ENCODE data around the gene SPATA1.
"Not testable (repeated sequence)": the region's sequence is repeated elsewhere in the genome, so short reads cannot be mapped to it uniquely, and the experiment has no call there.

The SPATA1 gene, protein sequence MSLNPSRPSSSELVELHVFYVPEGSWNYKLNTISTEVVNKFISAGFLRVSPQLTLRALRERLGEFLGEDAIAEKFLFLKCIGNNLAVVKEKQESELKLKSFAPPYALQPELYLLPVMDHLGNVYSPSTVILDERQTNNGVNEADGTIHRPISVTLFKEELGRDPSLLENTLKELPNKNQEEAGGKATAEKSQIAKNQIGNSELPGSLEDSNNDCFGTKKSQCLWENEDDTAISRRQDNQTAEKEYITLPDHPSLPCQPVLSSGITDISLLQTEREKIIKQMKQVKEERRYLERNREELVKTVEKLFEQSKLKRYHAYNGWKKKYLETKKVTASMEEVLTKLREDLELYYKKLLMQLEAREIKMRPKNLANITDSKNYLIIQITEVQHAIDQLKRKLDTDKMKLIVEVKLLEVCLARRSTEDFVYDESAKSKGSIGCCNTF

GRCh38 chr1:84506002-84506728 lies at the start of gene SPATA1, which contains the start of gene GNG5:
TSS of gene SPATA1 (plus strand) at chr1:84506386. CDS start at chr1:84516360, 9,974 bp downstream.
TSS of gene GNG5 (minus strand) at chr1:84506581. CDS start at chr1:84506091, 490 bp downstream.
- peak; percentile 92 for DNase-seq

GRCh38 chr1:84462118-84462517 lies 44.1 kb upstream of the SPATA1 start:
- DNase-seq, result no peak

GRCh38 chr1:84467298-84467697 lies 38.9 kb upstream of the SPATA1 start:
- DNase-seq, result no peak

GRCh38 chr1:84476225-84476624 lies 30.0 kb upstream of the SPATA1 start:
- DNase-seq, result no peak

- peak; percentile 66 for DNase-seq
Measured at GRCh38 chr1:84478876-84479868, 27.0 kb upstream of the SPATA1 start, which contains the start of gene RPF1. TSS of gene RPF1 (plus strand) at chr1:84479266. CDS start at chr1:84479282, 16 bp downstream.

DNA sequence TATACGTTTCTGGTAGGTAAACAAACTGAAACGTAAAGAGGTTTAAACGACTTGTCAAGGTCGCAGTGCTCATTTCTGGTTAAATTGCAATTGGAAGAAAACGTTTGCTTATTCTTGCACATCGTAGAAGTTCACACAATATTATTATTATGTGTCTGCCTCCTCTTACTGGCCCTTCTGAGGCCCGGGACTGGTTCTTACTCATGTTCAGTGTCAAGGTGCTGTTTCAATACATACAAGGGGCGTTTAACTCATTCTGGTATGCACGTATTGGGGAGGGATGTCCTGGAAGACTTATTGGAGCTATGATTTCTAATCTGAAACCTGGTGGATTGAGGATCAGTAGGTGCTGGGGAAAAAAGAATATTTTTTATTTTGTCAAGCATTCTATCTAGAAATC lies 26.2 kb upstream of the SPATA1 start:
- DNase-seq, result no peak

GRCh38 chr1:84480650-84481049 lies 25.5 kb upstream of the SPATA1 start:
- no peak for DNase-seq

GRCh38 chr1:84481317-84481716 lies 24.9 kb upstream of the SPATA1 start:
- DNase-seq, result no peak

- DNase-seq, result no peak
Measured at GRCh38 chr1:84488107-84488506, 18.1 kb upstream of the SPATA1 start.

- DNase-seq, result no peak
Measured at GRCh38 chr1:84489766-84490165, 16.4 kb upstream of the SPATA1 start.

- DNase-seq, result no peak
Measured at GRCh38 chr1:84492726-84493125, 13.5 kb upstream of the SPATA1 start.

DNA sequence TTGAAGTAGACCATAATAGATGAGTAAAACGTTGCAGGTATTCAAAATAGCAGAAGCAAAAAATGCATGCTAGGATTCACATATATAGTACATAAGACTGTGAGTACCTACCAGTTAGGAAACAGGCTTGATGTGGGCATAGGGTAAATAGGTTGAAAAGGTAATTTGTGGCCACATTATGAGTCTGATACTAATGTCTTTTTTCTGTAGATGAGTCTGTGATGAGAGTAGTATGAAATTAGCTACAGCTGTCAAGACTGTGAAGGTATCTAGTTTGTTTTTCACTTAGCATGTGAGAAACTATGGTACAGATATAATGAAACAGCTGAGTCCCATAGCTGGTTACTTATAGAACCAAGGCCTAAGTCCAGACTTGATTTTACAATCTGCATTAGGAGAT lies 12.4 kb upstream of the SPATA1 start:
- no peak for DNase-seq

GRCh38 chr1:84496498-84496897 lies 9.7 kb upstream of the SPATA1 start:
- no peak for DNase-seq

DNA sequence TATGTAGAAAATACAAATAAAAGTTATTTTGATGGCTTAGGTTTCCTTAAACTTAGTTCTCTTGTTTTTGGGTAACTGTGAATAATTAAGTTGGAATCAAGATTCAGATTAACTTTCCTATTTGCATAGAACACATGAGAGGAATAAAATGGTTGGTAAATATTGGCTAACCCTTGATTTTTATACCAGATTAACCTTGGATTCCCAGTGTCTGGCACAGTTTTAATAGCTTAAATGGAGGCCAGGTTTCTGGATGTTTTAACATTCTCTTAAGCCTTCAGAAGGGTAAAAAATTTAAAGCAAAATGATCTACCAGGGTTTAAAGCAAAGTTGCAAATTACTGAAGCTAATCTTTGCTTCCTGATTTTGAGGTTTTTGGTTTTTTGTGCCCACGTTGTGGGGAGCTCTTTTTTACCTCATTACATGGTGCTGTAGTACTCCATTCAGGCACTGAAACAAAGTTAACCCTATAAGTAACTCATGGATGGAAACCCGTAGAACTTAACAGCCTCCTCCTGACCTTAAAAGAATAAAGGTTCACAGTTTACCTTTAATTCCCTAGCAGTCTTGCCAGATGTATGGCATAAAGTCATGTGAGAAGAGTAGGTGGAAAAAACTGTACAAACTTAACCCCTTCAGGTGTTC lies 8.4 kb upstream of the SPATA1 start:
- no peak for DNase-seq

- no peak for DNase-seq
Measured at GRCh38 chr1:84502927-84503326, 3.3 kb upstream of the SPATA1 start.

DNA sequence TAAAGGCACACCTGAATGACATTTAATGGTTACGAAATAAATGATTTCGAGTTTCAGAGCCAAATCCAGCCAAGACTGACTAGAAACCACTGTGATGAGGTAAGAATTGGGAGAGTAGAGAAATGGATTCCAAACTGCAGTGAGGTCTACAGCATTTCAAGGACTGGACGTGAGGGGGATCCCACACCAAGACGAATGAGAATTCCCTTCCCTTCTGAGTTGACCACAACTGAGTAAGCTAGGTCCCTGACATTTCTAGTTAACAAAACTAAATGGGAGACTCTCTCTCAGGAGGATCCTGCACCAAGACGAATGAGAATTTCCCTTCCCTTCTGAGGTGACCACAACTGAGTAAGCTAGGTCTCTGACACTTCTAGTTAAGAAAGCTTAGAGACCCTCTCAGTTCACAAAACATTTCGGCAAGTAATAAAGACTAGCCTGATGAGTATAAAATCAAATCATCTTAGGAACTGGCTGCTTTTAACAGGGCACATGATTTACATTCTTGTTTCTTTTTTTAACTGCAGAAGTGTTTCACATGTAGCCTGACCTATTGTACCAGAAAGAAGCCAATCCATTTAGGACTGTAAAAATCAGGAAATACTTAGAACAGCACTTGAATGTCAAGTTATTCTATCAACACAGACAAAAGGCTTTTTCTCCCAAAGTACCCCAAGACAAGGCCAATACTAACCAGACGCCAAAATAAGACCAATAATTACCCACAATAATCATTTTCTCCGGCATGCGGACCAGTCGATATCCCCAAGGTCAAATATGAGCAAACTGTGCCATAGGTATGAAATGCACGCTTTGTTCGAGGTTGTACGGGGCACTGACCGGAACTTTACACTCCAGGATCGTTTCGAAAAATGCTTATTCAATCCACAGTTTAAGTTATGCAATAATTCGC lies 1.4 kb upstream of the SPATA1 start:
- DNase-seq, result no peak

GRCh38 chr1:84505493-84506001 lies 639 bp upstream of the SPATA1 start:
- no peak for DNase-seq

- DNase-seq, result no peak
Measured at GRCh38 chr1:84506729-84507453, 705 bp downstream of the SPATA1 start.

DNA sequence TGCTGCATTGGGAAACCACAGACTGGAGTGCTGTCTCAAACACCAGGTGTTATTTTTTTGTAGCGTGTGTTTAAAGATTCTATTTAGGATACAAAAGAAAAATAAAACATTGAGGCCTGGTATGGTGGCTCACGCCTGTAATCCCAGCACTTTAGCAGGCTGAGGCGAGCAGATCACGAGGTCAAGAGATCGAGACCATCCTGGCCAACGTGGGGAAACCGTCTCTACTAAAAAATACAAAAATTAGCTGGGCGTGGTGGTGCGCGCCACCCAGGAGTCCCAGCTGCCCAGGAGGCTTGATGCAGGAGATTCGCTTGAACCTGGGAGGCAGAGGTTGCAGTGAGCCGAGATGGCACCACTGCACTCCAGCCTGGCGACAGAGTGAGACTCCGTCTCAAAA lies 1.7 kb downstream of the SPATA1 start:
- DNase-seq, result not testable (repeated sequence)

GRCh38 chr1:84508510-84508909 lies 2.3 kb downstream of the SPATA1 start:
- no peak for DNase-seq
